NB4 (cell line): ENCODE measurements around the gene TMEM63B.
"Not testable (repeated sequence)": the region's sequence is repeated elsewhere in the genome, so short reads cannot be mapped to it uniquely, and the experiment has no call there.

Experiments used
- DNase-seq: peaks from one replicate; pipeline ENCODE4 v3.0.0; 2010; ENCODE audit warnings: low read depth
- H3K4me3 ChIP-seq: one replicate; pipeline ENCODE4 v1.5.1; 2011; ENCODE audit warnings: mild to moderate bottlenecking, low read depth, low read length, moderate library complexity
- CTCF ChIP-seq: IDR thresholded peaks from one replicate; pipeline ENCODE4 v1.5.1; 2012; ENCODE audit warnings: low read depth, low read length
- MAX ChIP-seq: IDR thresholded peaks from 2 replicates; pipeline ENCODE4 v1.6.1; 2011; ENCODE audit warnings: low read depth, low read length
- MYC ChIP-seq: IDR thresholded peaks from 2 replicates; pipeline ENCODE4 v1.6.1; 2011; ENCODE audit warnings: low read depth, low read length
- POLR2A ChIP-seq: IDR thresholded peaks from 2 replicates; pipeline ENCODE4 v1.6.1; 2011; ENCODE audit warnings: mild to moderate bottlenecking; ENCODE audit not compliant: insufficient read length; ENCODE audit errors: extremely low read depth

Gene TMEM63B

GRCh38 chr6:44093750-44094402 is 33.5 kb upstream of the TMEM63B start:
- DNase-seq, result no peak
- H3K4me3 ChIP-seq, result no peak overlapping the region
- no peak for TF ChIP-seq POLR2A
- no peak for TF ChIP-seq CTCF
- no peak for TF ChIP-seq MYC
- TF ChIP-seq MAX, result no peak

- H3K4me3 ChIP-seq, result no peak overlapping the region
- no peak for DNase-seq
- TF ChIP-seq CTCF (no peak), MYC (no peak), POLR2A (no peak), MAX (no peak)
Measured at GRCh38 chr6:44094403-44095242, 32.7 kb upstream of the TMEM63B start.

- not testable (repeated sequence) for H3K4me3 ChIP-seq, DNase-seq
Measured at GRCh38 chr6:44095243-44095623, 32.1 kb upstream of the TMEM63B start.

GRCh38 chr6:44096612-44097011 is 30.7 kb upstream of the TMEM63B start:
- peak; percentile 80 for TF ChIP-seq CTCF
- 0 out of 2 replicates have a peak, but pooled peaks have one; percentile 21 for TF ChIP-seq MAX
- TF ChIP-seq POLR2A, result no peak
- no peak for TF ChIP-seq MYC
- no peak overlapping the region for H3K4me3 ChIP-seq
- peak; percentile 77 for DNase-seq

GRCh38 chr6:44097782-44098317 is 29.5 kb upstream of the TMEM63B start:
- DNase-seq, result no peak
- H3K4me3 ChIP-seq, result no peak overlapping the region
- TF ChIP-seq CTCF (no peak), POLR2A (no peak), MYC (no peak), MAX (no peak)

GRCh38 chr6:44099192-44099591 is 28.2 kb upstream of the TMEM63B start:
- no peak for DNase-seq
- TF ChIP-seq MYC (no peak), POLR2A (no peak), MAX (no peak), CTCF (no peak)
- H3K4me3 ChIP-seq, result no peak overlapping the region
